ENCODE results near the gene TRIM9.
A peak's percentile ranks its signal among the peaks of the same experiment; 100 is the strongest.

The TRIM9 gene

DNA sequence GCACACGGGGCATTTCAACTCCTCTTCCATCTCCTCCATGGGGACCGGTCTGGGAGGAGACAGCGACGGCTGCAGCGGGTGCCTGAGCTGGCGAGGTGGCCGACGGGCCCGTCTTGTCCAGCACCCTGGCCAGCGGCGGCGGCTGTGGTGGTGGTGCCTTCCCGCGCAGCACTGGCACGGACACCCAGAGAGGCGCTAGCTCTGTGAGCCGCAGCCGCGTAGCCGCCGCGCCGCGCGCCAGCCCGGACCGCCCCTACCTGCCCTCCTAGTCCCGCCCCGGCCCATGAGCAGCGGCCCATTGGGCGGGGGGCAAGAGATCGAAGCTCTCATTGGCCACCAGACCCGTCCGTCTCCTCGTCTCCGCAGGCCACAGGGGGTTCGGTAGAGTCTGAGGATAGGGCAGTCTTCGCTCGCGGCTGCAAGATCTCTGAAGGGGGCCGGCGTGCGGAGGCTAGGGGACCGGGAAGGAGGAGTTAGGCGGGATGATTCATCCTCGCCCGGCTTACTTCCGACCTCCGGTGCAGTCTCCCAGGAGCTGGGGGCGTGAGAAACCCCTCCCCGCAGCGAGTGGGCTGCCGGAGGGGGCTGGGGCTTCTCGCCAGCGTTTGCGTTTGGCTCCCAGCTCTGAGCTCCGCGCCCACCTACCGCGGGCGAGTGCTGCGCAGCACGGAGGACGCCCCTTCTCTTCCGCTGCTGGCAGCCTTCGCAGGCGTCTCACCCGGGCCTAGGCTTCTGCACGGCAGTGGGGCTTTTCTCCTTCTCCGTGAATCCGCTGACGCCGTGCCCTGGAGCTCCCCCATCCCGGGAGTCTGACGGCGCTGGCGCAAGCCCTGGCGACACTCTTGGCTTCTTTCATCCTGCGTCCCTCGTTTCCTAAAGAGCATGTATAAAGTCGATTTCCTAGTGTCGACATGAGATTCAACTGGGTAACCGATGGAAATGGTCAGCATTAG is at the start of gene TRIM9:
Gene TRIM9, minus strand, starts transcription at position 205 of the 953 bp plus-strand sequence. Its CDS starts 166 bp downstream, at position 39.
- peak; percentile 92 to 93 for DNase-seq

DNA sequence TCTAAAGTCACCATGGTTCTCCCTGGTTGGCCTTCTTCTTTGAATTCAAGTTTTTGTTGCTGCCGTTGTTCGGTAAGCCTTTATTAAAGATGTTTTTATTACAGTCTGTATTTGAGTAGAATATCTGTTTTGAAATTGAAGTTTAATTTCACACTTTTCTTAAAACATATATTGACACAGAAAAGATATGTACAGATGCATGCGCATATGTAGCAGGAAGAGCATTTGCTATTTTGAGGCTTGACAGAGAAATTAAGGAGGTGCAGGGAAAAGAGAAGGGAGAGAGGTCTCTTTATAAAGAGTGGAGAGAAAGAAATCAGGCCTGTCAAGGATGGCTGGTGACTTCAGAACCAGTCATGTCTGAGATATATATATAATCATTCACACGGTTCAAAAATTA is 46.0 kb upstream of the TRIM9 start:
- no peak for DNase-seq

DNA sequence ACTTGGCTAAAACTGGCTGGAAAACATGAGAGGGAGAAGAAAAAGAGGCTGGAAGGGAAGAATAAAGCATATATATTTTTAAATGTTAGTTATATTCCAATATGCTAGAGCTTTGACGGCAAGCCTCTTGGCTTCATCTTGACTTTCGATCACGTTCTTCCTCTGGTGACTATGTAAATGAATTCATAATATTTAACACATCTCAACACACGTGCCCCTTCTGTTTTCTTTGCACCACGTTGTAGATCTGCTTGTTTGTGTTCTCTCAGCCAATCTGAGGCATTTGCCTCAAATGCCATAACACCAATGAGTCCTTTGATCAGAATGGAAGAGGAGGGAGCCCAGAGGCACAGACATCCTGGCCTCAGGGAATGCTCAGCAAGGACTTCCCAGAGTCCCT is 45.4 kb upstream of the TRIM9 start:
- no peak for DNase-seq

DNA sequence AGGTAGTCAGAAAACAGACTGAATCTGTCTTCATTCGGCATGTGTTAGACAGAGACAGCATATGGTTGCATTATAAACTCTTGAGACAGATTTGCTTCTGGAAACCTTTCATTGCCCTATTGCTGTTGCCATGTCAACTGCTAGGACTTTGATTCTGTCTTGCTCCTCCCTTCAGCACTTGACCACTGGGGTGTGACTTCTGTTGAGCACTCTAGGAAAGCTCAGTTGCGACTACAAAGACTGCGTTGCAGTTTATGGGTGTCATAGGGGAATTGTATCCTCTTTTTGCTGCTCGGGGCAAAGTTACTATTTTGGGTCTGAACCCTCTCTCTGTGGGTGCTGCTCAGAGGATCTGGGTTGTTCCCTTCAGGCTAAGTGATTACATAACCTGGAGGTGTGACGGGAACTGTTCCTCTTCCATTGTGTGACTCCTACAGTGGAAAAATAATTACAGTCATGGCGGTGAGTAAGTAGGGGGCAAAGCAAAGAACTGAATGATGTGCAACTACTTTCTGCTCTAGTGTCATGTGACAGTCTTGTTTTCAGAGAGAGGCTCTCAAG is 44.3 kb upstream of the TRIM9 start:
- no peak for DNase-seq

DNA sequence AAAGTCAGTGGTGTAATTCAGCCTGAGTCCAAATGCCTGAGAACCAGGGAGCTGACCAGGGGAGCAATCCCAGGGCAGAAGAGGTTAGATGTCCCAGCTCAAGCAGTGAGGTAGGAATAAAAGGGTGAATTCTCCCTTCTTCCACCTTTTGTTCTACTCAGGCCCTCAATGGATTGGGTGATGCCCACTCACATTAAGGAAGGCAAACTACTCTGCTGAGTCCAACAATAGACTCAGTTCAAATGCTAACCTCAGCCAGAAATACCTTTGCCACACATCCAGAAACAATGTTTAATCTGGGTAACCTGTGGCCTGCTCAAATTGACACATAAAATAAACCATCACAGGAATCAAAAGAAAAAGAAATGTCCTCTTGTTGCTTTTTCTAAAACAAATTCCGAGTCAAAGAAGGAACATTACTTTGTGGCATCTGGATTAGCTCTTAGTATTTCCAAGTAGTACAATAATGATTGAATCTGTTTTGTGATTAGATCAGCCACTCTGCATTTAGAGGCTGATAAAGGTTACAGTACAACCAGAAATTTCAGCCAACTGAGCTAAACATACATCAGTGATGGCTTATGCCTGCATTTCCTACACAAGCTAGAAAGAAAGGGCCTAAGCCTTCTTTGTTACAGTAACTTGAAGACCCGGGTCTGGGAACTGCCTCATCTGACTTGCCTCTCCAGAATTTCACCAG is 43.6 kb upstream of the TRIM9 start:
- DNase-seq = no peak

DNA sequence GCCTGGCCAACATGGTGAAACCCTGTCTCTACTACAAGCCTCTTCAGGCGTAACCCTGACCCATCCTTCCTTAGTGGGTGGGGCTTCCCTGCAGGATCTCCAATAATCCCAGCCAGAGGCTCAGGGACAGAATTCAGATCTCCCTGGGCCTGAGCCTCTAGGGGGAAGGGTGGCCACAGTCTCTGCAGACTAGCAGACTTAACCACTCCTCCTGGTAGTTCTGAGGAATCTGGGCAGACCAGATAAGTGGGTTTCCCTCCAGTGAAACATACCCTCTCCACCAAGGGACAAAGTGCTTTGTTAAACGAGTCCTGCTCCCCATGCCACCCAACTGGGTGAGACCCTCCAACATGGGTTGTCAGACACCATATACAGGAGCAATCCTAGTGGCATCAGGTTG is 36.6 kb upstream of the TRIM9 start:
- DNase-seq = no peak

DNA sequence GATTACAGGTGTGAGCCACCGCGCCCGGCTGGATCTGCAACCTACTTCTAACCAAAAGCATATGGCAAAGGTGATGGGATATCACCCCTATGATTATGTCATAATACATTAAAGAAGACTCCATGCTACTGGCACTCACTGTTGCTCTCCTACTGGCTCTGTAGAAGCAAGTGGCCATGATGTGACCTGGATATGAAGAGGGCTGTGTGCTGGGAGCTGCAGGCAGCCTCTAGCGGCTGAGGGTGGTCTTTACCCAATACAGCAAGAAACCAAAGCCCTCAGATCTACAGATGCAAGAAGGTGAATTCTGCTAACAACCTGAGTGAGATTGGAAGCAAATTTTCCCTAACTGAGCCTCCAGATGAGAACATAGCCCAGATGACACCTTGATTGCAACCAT is 34.2 kb upstream of the TRIM9 start:
- DNase-seq = no peak

DNA sequence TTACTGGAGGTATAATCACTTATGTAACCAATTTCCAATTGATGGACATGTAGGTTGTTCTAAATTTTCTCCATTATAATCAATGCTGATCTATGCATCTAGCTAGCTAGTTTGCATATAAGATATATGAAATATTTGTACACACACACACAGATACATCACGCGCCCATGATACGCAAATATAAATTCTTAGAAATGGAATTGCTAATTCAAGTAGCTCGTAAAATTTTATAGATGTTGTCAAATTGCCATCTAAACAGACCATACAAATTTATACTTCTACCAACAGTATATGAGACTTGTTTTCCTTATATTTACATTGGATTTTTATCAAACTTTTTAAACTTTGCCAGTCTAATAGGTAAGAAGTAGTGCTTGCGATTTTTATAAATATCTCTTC is 29.1 kb upstream of the TRIM9 start:
- DNase-seq = no peak

DNA sequence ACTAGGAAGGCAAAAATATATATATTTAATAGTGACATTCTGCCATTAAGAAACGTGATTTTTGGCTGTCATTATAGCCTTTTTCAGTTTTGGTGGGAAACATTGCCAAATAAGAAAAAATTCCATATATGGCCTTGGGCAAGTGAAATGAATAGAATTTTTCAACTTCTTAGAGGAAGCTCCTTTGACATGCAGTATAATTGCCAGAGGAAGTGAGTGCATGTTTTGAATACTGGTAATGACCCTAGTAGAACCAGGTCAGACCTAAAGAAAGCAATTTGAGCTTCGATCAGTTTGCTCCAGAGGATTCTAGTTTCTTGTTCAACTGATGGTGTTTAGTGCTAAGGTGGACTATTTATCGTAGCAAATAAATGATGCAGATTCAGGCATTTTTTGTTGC is 26.2 kb upstream of the TRIM9 start:
- no peak for DNase-seq

DNA sequence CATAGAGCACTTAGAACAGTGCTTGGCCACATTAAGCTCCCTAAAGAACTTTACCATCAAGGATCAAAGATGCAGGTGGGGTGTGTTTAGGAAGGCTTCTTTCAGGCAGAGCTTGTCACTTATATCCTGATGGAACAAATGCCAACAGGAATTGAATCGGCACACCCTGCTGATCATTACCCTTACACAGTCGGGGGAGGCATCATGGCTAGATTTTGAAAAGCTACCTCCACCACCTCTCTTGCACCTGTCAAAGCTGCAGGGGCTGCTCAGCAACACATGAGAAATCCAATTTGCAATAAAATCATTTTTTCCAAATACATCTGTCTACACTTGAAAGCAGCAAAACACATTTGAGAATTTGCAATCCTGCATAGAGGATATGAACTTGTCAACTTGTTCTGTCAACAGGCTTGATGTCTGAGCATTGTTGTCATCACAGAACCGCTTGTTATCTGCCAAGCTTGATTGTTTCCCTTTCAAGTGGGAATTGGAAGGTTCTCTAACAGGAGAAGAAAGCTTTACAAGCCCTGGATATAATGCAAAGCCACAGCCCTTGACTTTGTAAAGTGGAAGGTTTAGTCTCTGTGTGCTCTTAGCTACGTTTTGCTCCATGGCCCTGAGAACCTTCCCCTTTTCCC is 24.6 kb upstream of the TRIM9 start:
- no peak for DNase-seq

DNA sequence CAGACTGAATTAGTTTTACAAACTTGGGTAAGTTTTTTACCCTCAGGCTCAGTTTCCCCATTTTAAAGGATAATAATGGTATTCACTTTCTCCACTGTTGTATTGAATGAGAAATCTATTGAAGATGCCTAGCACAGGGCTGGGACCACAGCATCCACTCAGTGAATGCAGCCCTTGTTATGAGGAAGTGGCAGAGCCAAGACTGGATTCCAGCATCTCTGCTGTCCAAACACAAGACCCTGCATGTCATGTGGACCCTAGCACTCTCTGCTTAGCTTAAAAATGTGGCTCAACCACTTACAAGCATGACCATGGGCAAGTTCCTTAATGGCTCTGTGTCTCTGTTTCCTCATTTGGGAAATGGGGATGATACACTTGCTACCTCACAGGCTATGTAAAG is 24.1 kb upstream of the TRIM9 start:
- no peak for DNase-seq

DNA sequence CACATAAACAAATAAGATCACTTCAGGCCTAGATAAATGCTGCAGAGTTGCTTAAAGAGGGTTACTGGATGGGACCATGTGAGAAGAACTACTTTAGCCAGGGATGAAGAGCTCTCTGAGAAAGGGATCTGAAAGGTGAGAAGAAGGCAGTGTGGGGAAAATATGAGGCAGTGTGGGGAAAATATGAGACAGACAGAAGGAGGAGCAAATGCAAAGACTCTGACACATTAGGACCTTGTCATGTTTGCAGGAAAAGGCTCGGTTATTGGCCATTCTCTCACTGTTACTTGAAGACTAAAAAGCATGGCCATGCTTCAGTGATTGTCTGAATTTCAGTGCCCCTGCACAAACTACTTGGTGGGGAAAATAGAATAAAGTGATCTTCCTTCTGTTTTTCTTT is 22.7 kb upstream of the TRIM9 start:
- no peak for DNase-seq

DNA sequence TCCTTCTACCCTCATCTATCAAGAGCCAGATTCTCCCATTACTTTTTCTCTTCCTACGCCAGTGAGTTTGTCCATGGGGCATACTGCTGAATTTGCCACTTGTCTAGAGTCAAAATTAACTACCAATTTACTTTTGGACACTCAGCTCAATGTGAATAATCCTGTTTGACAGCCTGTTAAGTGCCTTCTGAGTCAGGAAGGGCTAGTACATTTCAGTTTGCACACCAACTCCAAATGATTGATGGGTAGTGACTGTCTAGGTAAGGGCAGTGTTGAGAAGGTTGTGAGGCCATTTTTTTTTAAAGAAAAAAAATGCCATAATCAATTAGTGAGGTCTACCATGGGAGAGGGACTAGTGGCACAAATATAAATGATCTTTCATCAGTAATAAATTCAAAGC is 21.8 kb upstream of the TRIM9 start:
- no peak for DNase-seq

DNA sequence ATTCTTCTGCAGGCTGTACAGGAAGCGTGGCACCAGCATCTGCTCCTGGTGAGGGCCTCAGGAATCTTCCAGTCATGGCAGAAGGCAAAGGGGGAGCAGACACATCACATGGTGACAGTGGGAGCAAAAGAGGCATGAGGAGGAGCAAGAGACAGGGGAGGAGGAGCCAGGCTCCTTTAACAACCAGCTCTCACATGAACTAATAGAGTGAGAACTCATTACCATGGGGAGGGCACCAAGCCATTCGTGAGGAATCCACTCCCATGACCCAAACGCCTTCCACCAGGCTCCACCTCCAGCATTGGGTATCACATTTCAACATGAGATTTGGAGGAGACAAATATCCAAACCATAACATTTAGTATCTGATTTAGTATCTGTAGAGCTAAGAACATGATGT is 14.7 kb upstream of the TRIM9 start:
- DNase-seq = no peak

DNA sequence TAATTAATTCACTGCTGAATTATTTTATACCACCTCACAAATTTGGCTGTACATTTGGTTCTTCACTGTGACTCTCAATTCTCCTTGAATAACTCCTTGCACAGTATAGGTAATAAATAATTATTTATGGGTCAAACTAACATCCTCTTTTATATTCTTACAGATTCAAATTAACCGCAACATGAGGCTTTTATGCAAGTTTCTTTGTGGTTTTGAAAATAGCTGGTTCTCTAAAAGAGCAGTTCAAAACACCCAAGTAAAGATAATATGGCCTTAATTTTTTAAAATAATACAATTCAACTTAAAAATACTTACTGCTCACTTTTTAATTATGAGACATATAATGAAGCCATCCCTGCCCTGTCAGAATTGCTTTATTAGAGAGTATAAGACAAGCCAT is 12.9 kb upstream of the TRIM9 start:
- no peak for DNase-seq

DNA sequence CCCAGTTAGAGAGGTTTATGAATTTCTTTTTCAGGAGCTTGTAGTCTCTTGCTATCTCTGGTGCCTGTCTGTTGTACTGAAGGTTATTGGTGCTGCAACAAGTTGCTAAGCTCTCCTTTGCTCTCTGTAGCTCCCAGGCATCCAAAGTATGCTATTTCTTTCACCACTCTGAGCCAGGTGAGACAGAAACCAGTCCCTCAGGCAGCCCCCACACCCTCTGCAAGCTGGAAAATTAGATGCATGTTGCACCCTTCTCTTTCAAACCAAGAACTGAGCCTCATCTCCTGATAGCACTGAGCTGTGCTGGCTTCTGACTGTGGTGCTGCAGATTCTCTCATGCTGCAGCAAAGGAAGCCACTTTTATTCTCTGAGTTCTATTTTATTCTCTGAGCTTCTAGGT is 9.6 kb upstream of the TRIM9 start:
- no peak for DNase-seq

DNA sequence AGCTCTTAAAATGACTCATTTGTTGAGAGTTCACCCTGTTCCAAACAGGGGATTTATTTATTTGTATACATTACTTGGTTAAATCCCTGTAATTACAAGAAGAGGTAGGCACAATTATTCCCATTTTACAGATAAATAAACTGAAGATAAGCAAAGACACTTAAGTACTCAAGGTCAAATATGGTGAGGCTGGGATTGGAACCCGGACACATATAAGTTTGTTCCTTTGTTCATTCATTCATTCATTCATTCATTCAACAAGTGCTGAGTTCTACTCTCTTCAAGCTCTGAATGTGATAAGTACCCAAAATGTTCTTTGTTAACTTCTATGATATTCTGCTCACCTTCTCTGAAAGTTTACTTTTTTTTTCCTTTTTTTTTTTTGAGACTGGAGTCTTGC is 2.4 kb upstream of the TRIM9 start:
- no peak for DNase-seq

DNA sequence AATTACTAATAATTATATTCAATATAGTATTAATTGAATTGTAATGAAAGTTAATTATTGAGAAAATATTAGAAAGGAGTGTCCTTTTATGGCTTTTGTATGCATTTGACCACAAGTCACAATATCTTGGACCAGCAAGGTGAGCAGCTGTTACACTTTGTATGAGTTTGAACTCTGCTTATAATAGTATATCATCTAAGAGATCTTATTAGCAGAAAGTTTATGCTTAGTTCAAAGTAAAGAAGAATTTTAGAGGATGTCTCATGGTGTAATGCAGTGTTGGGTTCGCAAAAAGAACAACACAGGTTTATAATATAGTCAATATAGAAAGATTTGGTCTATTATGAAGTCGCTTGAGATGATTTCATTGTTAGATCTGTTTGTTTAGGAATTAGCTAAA is 2.0 kb upstream of the TRIM9 start:
- no peak for DNase-seq

DNA sequence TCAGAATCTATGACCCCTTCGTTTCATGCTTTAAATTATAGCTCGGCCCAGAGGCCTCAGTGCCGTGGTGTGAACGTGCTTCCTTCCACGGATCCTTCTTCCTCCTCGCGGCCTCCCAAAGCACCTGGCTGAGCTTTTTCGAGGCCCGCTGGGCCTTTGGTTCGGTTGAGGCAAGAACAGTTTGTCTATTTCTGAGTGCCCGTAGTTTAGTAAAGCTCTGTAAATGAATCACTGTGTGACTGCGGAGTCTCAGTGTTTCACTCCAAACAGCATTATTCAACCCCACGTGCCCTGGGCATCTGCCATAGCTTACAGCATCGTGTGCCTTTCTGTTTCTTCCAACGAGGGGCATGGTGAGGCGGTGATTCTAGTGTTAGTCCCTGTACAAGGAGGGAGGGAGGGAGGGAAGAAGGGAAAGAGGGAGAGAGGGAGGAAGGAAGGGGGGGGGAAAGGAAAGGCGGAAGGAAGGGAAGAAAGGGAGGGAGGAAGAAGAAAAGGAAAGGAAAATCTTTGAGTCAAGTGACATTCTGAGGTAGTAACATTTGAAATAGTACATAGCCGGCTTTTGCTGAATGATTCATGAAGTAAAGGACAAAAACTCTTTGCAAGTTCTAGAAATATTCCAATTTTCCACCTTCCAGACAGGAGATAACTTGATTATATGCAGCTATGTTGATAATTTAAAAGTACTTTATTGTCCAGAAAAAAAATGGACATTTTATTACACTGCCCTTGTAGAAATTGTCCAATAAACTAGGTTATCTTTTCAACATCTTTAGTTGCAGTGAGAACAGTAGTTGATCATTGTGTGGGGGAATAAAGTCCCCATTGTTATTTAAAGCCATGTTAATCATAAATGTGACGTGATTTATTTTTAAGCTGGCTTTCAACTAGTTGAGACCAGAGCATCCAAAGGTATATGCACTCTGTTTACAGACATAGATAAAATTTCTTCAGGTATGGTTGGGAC is 1.2 kb upstream of the TRIM9 start:
- DNase-seq = no peak

DNA sequence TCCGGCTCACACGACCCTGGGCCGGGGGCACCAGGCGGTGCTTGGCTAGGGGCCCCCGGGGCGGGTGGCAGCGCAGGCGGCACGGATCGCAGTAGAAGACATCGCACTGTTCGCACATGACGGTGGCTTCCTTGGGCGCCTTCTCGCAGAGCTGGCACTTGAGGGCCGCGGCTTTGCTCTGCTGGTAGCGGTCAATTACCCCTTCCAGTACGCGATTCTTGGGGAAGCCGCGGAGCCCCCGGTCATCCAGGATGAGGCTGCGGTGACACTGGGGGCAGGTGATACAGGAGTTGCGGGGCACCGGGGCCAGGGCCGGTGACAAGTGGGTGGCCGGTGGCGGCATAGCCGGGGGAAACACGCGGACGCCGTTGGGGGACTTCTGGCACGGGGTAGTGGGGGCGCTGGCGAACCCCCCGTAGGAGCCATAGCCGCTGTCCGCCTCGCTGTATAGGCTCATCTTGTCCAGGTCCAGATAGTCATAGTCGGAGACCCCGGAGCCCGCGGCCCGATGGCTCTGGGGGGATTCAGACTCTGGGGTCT is 553 bp downstream of the TRIM9 start:
- DNase-seq = no peak

DNA sequence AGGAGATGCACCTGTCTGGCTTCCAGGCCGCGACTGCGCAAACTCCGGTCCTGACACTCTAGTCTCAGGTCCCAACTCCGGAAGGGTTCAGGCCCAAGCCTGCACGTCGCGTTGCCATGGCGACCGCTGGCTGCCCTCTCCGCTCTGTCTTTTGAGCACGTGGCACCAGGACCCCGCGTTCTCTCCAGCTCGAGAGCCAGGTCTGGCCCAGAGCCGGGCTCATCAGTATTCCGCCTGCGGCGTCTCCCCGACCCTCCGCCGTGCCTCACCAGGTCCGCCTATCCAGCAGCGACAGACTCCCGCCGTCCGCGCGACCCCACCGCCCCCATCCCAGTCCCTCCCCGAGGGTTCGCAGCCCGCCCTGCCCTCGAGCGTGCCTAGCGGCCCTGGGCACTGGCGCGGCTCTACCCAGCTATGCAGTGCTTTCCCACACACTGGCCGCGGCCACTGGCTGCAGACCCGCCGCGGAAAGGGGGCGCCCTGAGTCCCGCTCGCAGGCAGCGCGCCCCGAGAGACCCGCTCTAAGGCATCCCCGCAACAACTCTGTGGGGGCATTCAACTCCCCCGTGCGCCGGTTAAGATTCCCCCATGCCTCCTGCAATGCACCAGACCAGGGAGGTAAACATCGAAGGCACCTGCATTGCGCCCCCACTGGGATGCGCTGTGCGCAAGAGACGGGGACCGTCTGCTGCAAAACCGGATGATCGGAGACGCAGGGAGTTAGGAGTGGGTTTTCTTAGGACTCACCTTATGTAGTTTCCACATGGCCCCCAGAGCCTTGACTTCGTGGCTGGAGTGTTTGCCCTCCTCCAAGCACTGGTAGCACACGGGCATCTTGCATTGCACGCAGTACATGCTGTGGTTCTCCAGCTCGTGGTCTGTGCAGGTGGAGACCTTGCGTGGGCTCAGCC is 1.3 kb downstream of the TRIM9 start:
- peak; percentile 42 to 43 for DNase-seq
